Measurements from ENCODE around the gene HAP1.
A peak's percentile ranks its signal among the peaks of the same experiment; 100 is the strongest.

The HAP1 gene

GRCh38 chr17:41734949-41735313, 488 bp upstream of the HAP1 start:
- Histone ChIP-seq H3K9me3 (ENCODE audit: control insufficient read depth, insufficient read depth, low read depth, low read length) (no peaks in the 10 kb centered on the region), H3K4me1 (ENCODE audit: control insufficient read depth, insufficient read depth, low read length) (peaks cover 2% of the 10 kb centered on the region; the same call in 1 of the 2 replicates), H3K27ac (ENCODE audit: extremely low read depth, low read depth, low read length) (no peak overlapping the region; the same call in 1 of the 2 replicates), H3K4me3 (ENCODE audit: low read depth, low read length) (peak overlapping the region; percentile 64), H3K36me3 (ENCODE audit: control insufficient read depth in 2 of 2, insufficient read depth in 1 of 2, low read length in 2 of 2) (peaks cover 0 to 6% of the 10 kb centered on the region in 2 experiments; a peak in 1 of 3 replicates)
- no peak for TF ChIP-seq ZNF510 (tag by site-specific recombination; IDR thresholded peaks at IDR 0.05; ENCODE audit: insufficient replicate concordance)
- TF ChIP-seq, protein P1, sequence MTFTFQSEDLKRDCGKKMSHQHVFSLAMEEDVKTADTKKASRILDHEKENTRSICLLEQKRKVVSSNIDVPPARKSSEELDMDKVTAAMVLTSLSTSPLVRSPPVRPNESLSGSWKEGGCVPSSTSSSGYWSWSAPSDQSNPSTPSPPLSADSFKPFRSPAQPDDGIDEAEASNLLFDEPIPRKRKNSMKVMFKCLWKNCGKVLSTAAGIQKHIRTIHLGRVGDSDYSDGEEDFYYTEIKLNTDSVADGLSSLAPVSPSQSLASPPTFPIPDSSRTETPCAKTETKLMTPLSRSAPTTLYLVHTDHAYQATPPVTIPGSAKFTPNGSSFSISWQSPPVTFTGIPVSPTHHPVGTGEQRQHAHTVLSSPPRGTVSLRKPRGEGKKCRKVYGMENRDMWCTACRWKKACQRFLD (tag by site-specific recombination; IDR thresholded peaks at IDR 0.05), result no peak
- TF ChIP-seq HIC1 (tag by site-specific recombination; IDR thresholded peaks at IDR 0.05), result peak; percentile 62; the same call in 1 of the 2 replicates
- no peak for TF ChIP-seq SP3 (tag by site-specific recombination; IDR thresholded peaks at IDR 0.05)
- peak; percentile 69 for TF ChIP-seq ZNF600 (tag by site-specific recombination; IDR thresholded peaks at IDR 0.05)
- TF ChIP-seq ZBTB20 (tag by site-specific recombination; IDR thresholded peaks at IDR 0.05), result peak; percentile 56; the same call in 1 of the 2 replicates
- peak; percentile 59 for TF ChIP-seq CTCF (tag by site-specific recombination; IDR thresholded peaks at IDR 0.05)
- peak; percentile 100 for TF ChIP-seq ZBTB44 (tag by site-specific recombination; IDR thresholded peaks at IDR 0.05)
- 0 out of 2 replicates have a peak, but pooled peaks have one; percentile 34 for TF ChIP-seq IKZF3 (tag by site-specific recombination; IDR thresholded peaks at IDR 0.05)
- peak; percentile 4; the same call in 1 of the 2 replicates for TF ChIP-seq GLIS2 (tag by site-specific recombination; IDR thresholded peaks at IDR 0.05)
- TF ChIP-seq ZNF501 (tag by site-specific recombination; IDR thresholded peaks at IDR 0.05), result 0 out of 2 replicates have a peak, but pooled peaks have one; percentile 9
- peak; percentile 28 for TF ChIP-seq ZNF335 (tag by site-specific recombination; conservative IDR thresholded peaks at IDR 0.05)
- CTCF ChIA-PET, result interaction anchor here (0.7 to 3.3 kb wide), 7 partner anchors 51 to 224 kb away, joined by 3 to 51 read pairs (median 6); partner anchors contain the start of gene JUP
- POLR2A ChIA-PET, result interaction anchor here (0.7 to 2.4 kb wide), 16 partner anchors 9 to 232 kb away, joined by 3 to 28 read pairs (median 6); partner anchors contain the start of genes CNP, FKBP10, JUP and P3H4

DNA sequence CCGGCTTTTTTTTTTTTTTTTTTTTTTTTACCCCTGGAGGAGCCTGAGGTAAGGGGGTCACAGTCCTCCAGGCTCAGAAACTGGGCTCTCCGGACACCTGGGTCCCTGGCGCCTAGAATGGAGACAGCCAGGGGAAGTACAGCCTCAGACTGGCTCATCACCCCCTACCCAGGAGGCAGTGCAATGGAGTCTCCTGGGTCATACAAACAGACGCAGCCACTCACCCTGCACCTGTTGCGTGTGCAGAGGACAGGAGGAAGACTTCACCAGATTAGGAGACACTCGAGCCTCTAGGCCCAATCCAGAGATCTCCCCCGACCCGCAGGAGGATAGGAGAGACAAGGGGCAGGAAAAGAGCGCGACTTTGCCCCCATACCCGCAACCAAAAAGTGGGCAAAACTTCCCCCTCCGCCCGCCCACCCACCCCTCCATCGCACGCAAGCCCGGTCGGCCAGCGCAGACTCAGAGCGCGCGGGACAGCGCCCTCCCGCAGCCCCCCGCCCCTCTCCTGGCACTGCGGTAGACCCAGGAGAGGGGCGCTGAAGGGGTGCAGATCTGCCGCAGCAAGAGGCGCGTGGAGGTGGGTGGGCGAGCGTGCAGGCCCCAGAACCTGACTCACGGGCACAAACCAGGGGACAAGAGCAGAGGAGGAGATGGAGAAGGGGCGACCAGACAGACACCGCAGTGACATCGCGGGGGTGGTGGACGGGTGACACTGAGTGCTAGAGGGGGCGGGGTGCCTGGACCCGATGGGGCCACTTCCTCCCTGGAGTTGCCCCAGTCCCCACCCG, 900 bp downstream of the HAP1 start:
- no peaks in the 10 kb centered on the region for H3K9me3 ChIP-seq (ENCODE audit: control insufficient read depth, insufficient read depth, low read depth, low read length)
- CTCF ChIA-PET, result interaction anchor here (0.6 to 1.3 kb wide), 3 partner anchors 53 to 68 kb away, joined by 3 to 9 read pairs (median 7); partner anchors contain the start of gene JUP
- POLR2A ChIA-PET, result interaction anchor here (0.6 to 2.4 kb wide), 26 partner anchors 9 to 1087 kb away, joined by 3 to 28 read pairs (median 5); partner anchors contain the start of genes ACLY, FKBP10, JUP and P3H4
- no peak overlapping the region for H3K27ac ChIP-seq (ENCODE audit: extremely low read depth, low read depth, low read length)
- peaks cover 2% of the 10 kb centered on the region; the same call in 1 of the 2 replicates for H3K4me1 ChIP-seq (ENCODE audit: control insufficient read depth, insufficient read depth, low read length)
- TF ChIP-seq, protein P2, sequence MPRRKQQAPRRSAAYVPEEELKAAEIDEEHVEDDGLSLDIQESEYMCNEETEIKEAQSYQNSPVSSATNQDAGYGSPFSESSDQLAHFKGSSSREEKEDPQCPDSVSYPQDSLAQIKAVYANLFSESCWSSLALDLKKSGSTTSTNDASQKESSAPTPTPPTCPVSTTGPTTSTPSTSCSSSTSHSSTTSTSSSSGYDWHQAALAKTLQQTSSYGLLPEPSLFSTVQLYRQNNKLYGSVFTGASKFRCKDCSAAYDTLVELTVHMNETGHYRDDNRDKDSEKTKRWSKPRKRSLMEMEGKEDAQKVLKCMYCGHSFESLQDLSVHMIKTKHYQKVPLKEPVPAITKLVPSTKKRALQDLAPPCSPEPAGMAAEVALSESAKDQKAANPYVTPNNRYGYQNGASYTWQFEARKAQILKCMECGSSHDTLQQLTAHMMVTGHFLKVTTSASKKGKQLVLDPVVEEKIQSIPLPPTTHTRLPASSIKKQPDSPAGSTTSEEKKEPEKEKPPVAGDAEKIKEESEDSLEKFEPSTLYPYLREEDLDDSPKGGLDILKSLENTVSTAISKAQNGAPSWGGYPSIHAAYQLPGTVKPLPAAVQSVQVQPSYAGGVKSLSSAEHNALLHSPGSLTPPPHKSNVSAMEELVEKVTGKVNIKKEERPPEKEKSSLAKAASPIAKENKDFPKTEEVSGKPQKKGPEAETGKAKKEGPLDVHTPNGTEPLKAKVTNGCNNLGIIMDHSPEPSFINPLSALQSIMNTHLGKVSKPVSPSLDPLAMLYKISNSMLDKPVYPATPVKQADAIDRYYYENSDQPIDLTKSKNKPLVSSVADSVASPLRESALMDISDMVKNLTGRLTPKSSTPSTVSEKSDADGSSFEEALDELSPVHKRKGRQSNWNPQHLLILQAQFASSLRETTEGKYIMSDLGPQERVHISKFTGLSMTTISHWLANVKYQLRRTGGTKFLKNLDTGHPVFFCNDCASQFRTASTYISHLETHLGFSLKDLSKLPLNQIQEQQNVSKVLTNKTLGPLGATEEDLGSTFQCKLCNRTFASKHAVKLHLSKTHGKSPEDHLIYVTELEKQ (tag by site-specific recombination; IDR thresholded peaks at IDR 0.05; ENCODE audit: borderline replicate concordance), result no peak
- no peak for TF ChIP-seq MZF1 (tag by site-specific recombination; IDR thresholded peaks at IDR 0.05; ENCODE audit: borderline replicate concordance)
- TF ChIP-seq SCRT1 (tag by site-specific recombination; IDR thresholded peaks at IDR 0.05; ENCODE audit: borderline replicate concordance), result 0 out of 2 replicates have a peak, but pooled peaks have one; percentile 59
- TF ChIP-seq SCRT2 (tag by site-specific recombination; IDR thresholded peaks at IDR 0.05), result peak; percentile 87
- TF ChIP-seq ZFHX2 (tag by site-specific recombination; conservative IDR thresholded peaks at IDR 0.05), result peak; percentile 38; the same call in 1 of the 2 replicates
- peak overlapping the region; percentile 64 for H3K4me3 ChIP-seq (ENCODE audit: low read depth, low read length)
- peaks cover 0 to 6% of the 10 kb centered on the region in 2 experiments; a peak in 1 of 3 replicates for H3K36me3 ChIP-seq (ENCODE audit: control insufficient read depth in 2 of 2, insufficient read depth in 1 of 2, low read length in 2 of 2)

All from HEK293 (cell line).